H9 (cell line): ENCODE data around the gene TANGO6. TPM values are rescaled to one million over a fixed set of nuclear protein-coding genes. Genes with fewer than 3 reads are reported as not detected.

Source experiments
- DNase-seq: peaks from one replicate; pipeline ENCODE4 v3.0.0-alpha.2; 2017
- H2AFZ ChIP-seq: one replicate; pipeline ENCODE4 v1.6.1; 2013; ENCODE audit warnings: mild to moderate bottlenecking, low read length, control low read depth, moderate library complexity
- H2AK5ac ChIP-seq: 2 replicates; pipeline ENCODE4 v1.6.1; 2013; ENCODE audit warnings: low read length, control low read depth, mixed read lengths; ENCODE audit not compliant: insufficient read length
- H2BK120ac ChIP-seq: one replicate; pipeline ENCODE4 v1.6.1; 2013; ENCODE audit warnings: low read depth, mild to moderate bottlenecking, low read length, control low read depth, inconsistent platforms; ENCODE audit not compliant: poor library complexity, severe bottlenecking
- H2BK12ac ChIP-seq: 2 replicates; pipeline ENCODE4 v1.6.1; 2013; ENCODE audit warnings: low read length, control low read depth, mixed read lengths, low read depth; ENCODE audit not compliant: insufficient read length
- H2BK15ac ChIP-seq: 2 replicates; pipeline ENCODE4 v1.6.1; 2013; ENCODE audit warnings: low read depth, low read length, control low read depth
- H2BK20ac ChIP-seq: one replicate; pipeline ENCODE4 v1.6.1; 2013; ENCODE audit warnings: low read depth, mild to moderate bottlenecking, low read length, control low read depth, inconsistent platforms; ENCODE audit not compliant: poor library complexity, severe bottlenecking
- H2BK5ac ChIP-seq: 2 replicates; pipeline ENCODE4 v1.6.1; 2013; ENCODE audit warnings: low read length, control low read depth, mixed read lengths; ENCODE audit not compliant: insufficient read length
- H3K14ac ChIP-seq: 2 replicates; pipeline ENCODE4 v1.6.1; 2013; ENCODE audit warnings: low read length, control low read depth; ENCODE audit not compliant: insufficient read depth
- H3K18ac ChIP-seq: 2 replicates; pipeline ENCODE4 v1.6.1; 2013; ENCODE audit warnings: low read depth, mild to moderate bottlenecking, mixed read lengths, low read length, control low read depth; ENCODE audit not compliant: insufficient read length
- H3K23ac ChIP-seq: 2 replicates; pipeline ENCODE4 v1.6.1; 2013; ENCODE audit warnings: low read length, control low read depth, mixed read lengths, low read depth; ENCODE audit not compliant: insufficient read length
- H3K23me2 ChIP-seq: 2 replicates; pipeline ENCODE4 v1.6.1; 2013; ENCODE audit warnings: low read depth, mild to moderate bottlenecking, mixed read lengths, low read length, control low read depth; ENCODE audit not compliant: insufficient read length, poor library complexity, severe bottlenecking
- H3K27ac ChIP-seq: 2 replicates; pipeline ENCODE4 v1.5.1; 2013; ENCODE audit warnings: low read length, control low read depth, mixed read lengths, low read depth; ENCODE audit not compliant: insufficient read length
- H3K27me3 ChIP-seq: 2 replicates; pipeline ENCODE4 v1.6.1; 2013; ENCODE audit warnings: low read length, control low read depth, inconsistent platforms; ENCODE audit not compliant: insufficient read depth
- H3K4ac ChIP-seq: 2 replicates; pipeline ENCODE4 v1.6.1; 2013; ENCODE audit warnings: low read depth, mild to moderate bottlenecking, control low read depth, inconsistent platforms, low read length, moderate library complexity
- H3K4me1 ChIP-seq: 2 replicates; pipeline ENCODE4 v1.6.1; 2013; ENCODE audit warnings: low read length, control low read depth, inconsistent platforms; ENCODE audit not compliant: insufficient read depth
- H3K4me2 ChIP-seq: 2 replicates; pipeline ENCODE4 v1.6.1; 2013; ENCODE audit warnings: low read length, control low read depth, mixed read lengths; ENCODE audit not compliant: insufficient read length, insufficient read depth
- H3K56ac ChIP-seq: 2 replicates; pipeline ENCODE4 v1.6.1; 2013; ENCODE audit warnings: low read depth, mild to moderate bottlenecking, mixed read lengths, low read length, control low read depth; ENCODE audit not compliant: insufficient read length
- H3K79me1 ChIP-seq: 2 replicates; pipeline ENCODE4 v1.6.1; 2013; ENCODE audit warnings: low read depth, mild to moderate bottlenecking, moderate library complexity, low read length, control low read depth, inconsistent platforms; ENCODE audit not compliant: insufficient read depth, poor library complexity, severe bottlenecking
- H3K79me2 ChIP-seq: 2 replicates; pipeline ENCODE4 v1.6.1; 2013; ENCODE audit warnings: low read length, control low read depth, inconsistent platforms; ENCODE audit not compliant: insufficient read depth
- H3K9ac ChIP-seq: 2 replicates; pipeline ENCODE4 v1.6.1; 2013; ENCODE audit warnings: low read length, control low read depth, mixed read lengths; ENCODE audit not compliant: insufficient read length; ENCODE audit errors: extremely low read depth
- H3K9me3 ChIP-seq: one replicate; pipeline ENCODE4 v1.6.1; 2013; ENCODE audit warnings: low read depth, low read length, inconsistent platforms; ENCODE audit not compliant: control insufficient read depth
- H3T11ph ChIP-seq: one replicate; pipeline ENCODE4 v1.6.1; 2013; ENCODE audit warnings: mild to moderate bottlenecking, low read length, control low read depth, inconsistent platforms
- H4K20me1 ChIP-seq: one replicate; pipeline ENCODE4 v1.6.1; 2013; ENCODE audit not compliant: control insufficient read depth, insufficient read length, insufficient read depth
- H4K5ac ChIP-seq: 2 replicates; pipeline ENCODE4 v1.6.1; 2013; ENCODE audit warnings: low read depth, mild to moderate bottlenecking, mixed read lengths, low read length, control low read depth; ENCODE audit not compliant: insufficient read length
- H4K8ac ChIP-seq: replicated peaks from 2 replicates; pipeline ENCODE4 v1.6.1; 2013; ENCODE audit warnings: low read length, control low read depth, mixed read lengths, low read depth; ENCODE audit not compliant: insufficient read length
- H4K91ac ChIP-seq: 2 replicates; pipeline ENCODE4 v1.6.1; 2013; ENCODE audit warnings: low read depth, mild to moderate bottlenecking, moderate library complexity, mixed read lengths, low read length, control low read depth; ENCODE audit not compliant: insufficient read length
- H3K27ac Mint-ChIP-seq, 3 experiments: 2 replicates in 2 of 3; 3 replicates in 1 of 3; pipeline ENCODE4 v1.8.0; 2020 to 2021; ENCODE audit warnings: mixed read lengths in 3 of 3, mild to moderate bottlenecking in 1 of 3, moderate library complexity in 1 of 3
- H3K27me3 Mint-ChIP-seq: 2 replicates; pipeline ENCODE4 v1.8.0; 2021; ENCODE audit warnings: low read depth, mild to moderate bottlenecking, moderate library complexity, mixed read lengths
- H3K36me3 Mint-ChIP-seq, 3 experiments: 2 replicates in 2 of 3; 3 replicates in 1 of 3; pipeline ENCODE4 v1.8.0; 2020 to 2021; ENCODE audit warnings: low read depth in 3 of 3, mixed read lengths in 3 of 3; ENCODE audit not compliant: insufficient read depth in 1 of 3
- H3K4me1 Mint-ChIP-seq, 2 experiments: 2 replicates each; pipeline ENCODE4 v1.8.0; 2020; ENCODE audit warnings: mixed read lengths in 2 of 2
- H3K4me3 Mint-ChIP-seq, 2 experiments: 2 replicates in 1 of 2; 3 replicates in 1 of 2; pipeline ENCODE4 v1.8.0; 2020 to 2021; ENCODE audit warnings: mild to moderate bottlenecking in 2 of 2, mixed read lengths in 2 of 2, moderate library complexity in 1 of 2
- H3K9me3 Mint-ChIP-seq, 2 experiments: 2 replicates in 1 of 2; 3 replicates in 1 of 2; pipeline ENCODE4 v1.8.0; 2020; ENCODE audit warnings: mild to moderate bottlenecking in 2 of 2, mixed read lengths in 2 of 2, moderate library complexity in 1 of 2
- WGBS: extraction: QIAGEN DNeasy Blood & Tissue Kit; methylation state at CpG from one replicate; pipeline ENCODE4 v1.1.7; 2013; ENCODE audit warnings: missing lambda C conversion rate, low lambda C conversion rate, mixed read lengths; ENCODE audit not compliant: insufficient read length; ENCODE audit errors: extremely low coverage; 5-methylcytosine and 5-hydroxymethylcytosine counted together
- total RNA-seq: library from RNA; stranded (reverse); gene quantifications from 2 replicates; pipeline ENCODE4 v1.2.1, GENCODE V29; 2021
- TF ChIP-seq, protein P1 (sequence below): fragments of 200-600 bp; sonication (generic); conservative IDR thresholded peaks from 3 replicates; pipeline ENCODE4 v1.8.0; 2021; ENCODE audit warnings: antibody characterized with exemption, mild to moderate bottlenecking

TANGO6 gene
- total RNA-seq, 1 experiment from 2014 or later = 12.0 TPM

DNA sequence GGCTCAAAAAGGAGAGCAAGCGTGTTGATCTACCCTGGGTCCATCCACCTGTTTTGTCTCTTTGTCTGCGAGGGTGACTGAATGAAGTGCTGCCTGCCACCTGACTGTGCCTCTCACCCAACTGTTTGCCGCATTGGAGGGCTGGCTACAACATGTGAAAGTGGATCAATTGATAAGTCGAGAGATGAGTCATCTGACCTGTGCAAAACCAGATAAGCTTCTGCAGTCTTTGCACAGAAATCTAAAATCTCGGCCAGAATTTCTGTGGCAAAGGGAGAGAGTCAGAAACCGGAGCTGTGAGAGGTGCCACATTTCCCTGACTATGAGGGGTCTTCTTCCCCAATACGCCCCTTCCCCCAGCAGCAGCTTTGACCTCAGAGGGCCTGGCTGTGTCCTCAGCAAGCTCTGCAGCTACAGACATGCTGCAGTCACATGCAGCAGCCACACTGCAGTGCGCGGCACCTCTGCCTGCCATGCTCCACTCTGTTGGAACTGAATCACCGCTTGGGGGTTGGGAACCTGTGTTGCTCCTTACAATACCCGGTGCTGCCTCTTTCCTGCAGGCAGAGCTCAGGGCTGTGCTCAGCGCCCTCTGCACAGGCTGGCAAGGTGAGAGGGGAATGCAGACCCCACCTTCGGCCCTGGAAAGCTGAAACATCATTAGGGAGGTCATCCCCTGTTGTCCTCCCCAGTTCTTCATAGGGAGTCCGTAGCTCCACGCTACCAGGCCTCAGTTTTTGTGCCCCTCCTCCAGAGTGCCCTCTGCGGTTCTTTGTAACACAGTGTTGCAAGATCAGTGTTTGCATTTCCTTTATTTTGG is 246.0 kb downstream of the TANGO6 start:
- Mint-ChIP-seq H3K27me3 (no peaks in the 10 kb centered on the region; the same call in 1 of the 2 replicates), H3K36me3 (peaks cover 0 to 5% (median 2%) of the 10 kb centered on the region in 3 experiments; a peak in 3 of 7 replicates), H3K9me3 (no peaks in the 10 kb centered on the region), H3K27ac (peak overlapping the region in 1 of 3 experiments; percentile 50; a peak in 2 of 7 replicates), H3K4me3 (no peak overlapping the region), H3K4me1 (peaks cover 36 to 39% of the 10 kb centered on the region in 2 experiments)
- Histone ChIP-seq H2BK120ac (no peak overlapping the region), H4K8ac (no peak overlapping the region), H2BK20ac (no peak overlapping the region), H4K91ac (no peak overlapping the region), H2BK15ac (no peak overlapping the region), H3K56ac (no peak overlapping the region), H3K79me2 (no peaks in the 10 kb centered on the region), H2AFZ (no peak overlapping the region), H3K4me1 (peaks cover 12% of the 10 kb centered on the region; the same call in 1 of the 2 replicates), H3K23me2 (no peaks in the 10 kb centered on the region), H3K9me3 (no peaks in the 10 kb centered on the region), H2BK12ac (no peak overlapping the region), H3K18ac (no peak overlapping the region), H4K5ac (no peak overlapping the region), H3K79me1 (no peaks in the 10 kb centered on the region), H3T11ph (no peak overlapping the region), H3K27me3 (no peaks in the 10 kb centered on the region), H3K27ac (no peak overlapping the region), H4K20me1 (no peaks in the 10 kb centered on the region), H2AK5ac (no peak overlapping the region), H3K9ac (no peak overlapping the region), H3K14ac (peak overlapping the region; percentile 68; the same call in 1 of the 2 replicates), H3K4me2 (no peak overlapping the region), H3K23ac (no peak overlapping the region), H3K4ac (no peak overlapping the region), H2BK5ac (no peak overlapping the region)
- peak; percentile 66 for DNase-seq
- whole genome bisulfite sequencing = no CpG with 5 or more reads among the region's 16 CpGs
- TF ChIP-seq, protein P1, sequence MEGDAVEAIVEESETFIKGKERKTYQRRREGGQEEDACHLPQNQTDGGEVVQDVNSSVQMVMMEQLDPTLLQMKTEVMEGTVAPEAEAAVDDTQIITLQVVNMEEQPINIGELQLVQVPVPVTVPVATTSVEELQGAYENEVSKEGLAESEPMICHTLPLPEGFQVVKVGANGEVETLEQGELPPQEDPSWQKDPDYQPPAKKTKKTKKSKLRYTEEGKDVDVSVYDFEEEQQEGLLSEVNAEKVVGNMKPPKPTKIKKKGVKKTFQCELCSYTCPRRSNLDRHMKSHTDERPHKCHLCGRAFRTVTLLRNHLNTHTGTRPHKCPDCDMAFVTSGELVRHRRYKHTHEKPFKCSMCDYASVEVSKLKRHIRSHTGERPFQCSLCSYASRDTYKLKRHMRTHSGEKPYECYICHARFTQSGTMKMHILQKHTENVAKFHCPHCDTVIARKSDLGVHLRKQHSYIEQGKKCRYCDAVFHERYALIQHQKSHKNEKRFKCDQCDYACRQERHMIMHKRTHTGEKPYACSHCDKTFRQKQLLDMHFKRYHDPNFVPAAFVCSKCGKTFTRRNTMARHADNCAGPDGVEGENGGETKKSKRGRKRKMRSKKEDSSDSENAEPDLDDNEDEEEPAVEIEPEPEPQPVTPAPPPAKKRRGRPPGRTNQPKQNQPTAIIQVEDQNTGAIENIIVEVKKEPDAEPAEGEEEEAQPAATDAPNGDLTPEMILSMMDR = no peak
